HEK293 (cell line): ENCODE data around the gene C22orf42.

ENCODE experiments used
- AEBP2 ChIP-seq: fragments of 450-650 bp; formaldehyde crosslinking; IDR thresholded peaks from 2 replicates; pipeline ENCODE4 v1.5.1; 2016; ENCODE audit warnings: missing biosample characterization, missing genetic modification characterization, borderline replicate concordance
- BCL11A ChIP-seq: fragments of 450-650 bp; formaldehyde crosslinking; IDR thresholded peaks from 2 replicates; pipeline ENCODE4 v1.5.1; 2016; ENCODE audit warnings: low read depth, missing biosample characterization, missing genetic modification characterization
- EGR2 ChIP-seq: fragments of 450-650 bp; formaldehyde crosslinking; IDR thresholded peaks from 2 replicates; pipeline ENCODE4 v1.5.1; 2016; ENCODE audit warnings: low read depth, missing biosample characterization, missing genetic modification characterization
- GLIS1 ChIP-seq: fragments of 450-650 bp; formaldehyde crosslinking; IDR thresholded peaks from 2 replicates; pipeline ENCODE4 v1.5.1; 2016; ENCODE audit warnings: missing biosample characterization, missing genetic modification characterization
- KLF9 ChIP-seq: fragments of 450-650 bp; formaldehyde crosslinking; IDR thresholded peaks from 2 replicates; pipeline ENCODE4 v1.5.1; 2016; ENCODE audit warnings: missing biosample characterization, missing genetic modification characterization, low read depth
- MZF1 ChIP-seq: fragments of 450-650 bp; formaldehyde crosslinking; IDR thresholded peaks from 2 replicates; pipeline ENCODE4 v1.5.1; 2017; ENCODE audit warnings: missing biosample characterization, missing genetic modification characterization, borderline replicate concordance
- REPIN1 ChIP-seq: fragments of 450-650 bp; formaldehyde crosslinking; IDR thresholded peaks from 2 replicates; pipeline ENCODE4 v1.5.1; 2017; ENCODE audit warnings: missing biosample characterization, missing genetic modification characterization, low read depth
- SCRT2 ChIP-seq: fragments of 450-650 bp; formaldehyde crosslinking; IDR thresholded peaks from 2 replicates; pipeline ENCODE4 v1.5.1; 2016; ENCODE audit warnings: missing biosample characterization, missing genetic modification characterization
- SP2 ChIP-seq: fragments of 450-650 bp; formaldehyde crosslinking; IDR thresholded peaks from 2 replicates; pipeline ENCODE4 v1.5.1; 2016; ENCODE audit warnings: missing biosample characterization, missing genetic modification characterization
- ZBTB10 ChIP-seq: fragments of 450-650 bp; formaldehyde crosslinking; IDR thresholded peaks from 2 replicates; pipeline ENCODE4 v1.5.1; 2016; ENCODE audit warnings: missing biosample characterization, missing genetic modification characterization
- ZBTB26 ChIP-seq: fragments of 450-650 bp; formaldehyde crosslinking; optimal IDR thresholded peaks from 2 replicates; pipeline ENCODE3; 2016; ENCODE audit warnings: missing biosample characterization, mild to moderate bottlenecking, missing genetic modification characterization
- ZEB2 ChIP-seq: fragments of 450-650 bp; formaldehyde crosslinking; IDR thresholded peaks from 2 replicates; pipeline ENCODE4 v1.5.1; 2016; ENCODE audit warnings: missing biosample characterization, missing genetic modification characterization
- ZFHX2 ChIP-seq: fragments of 450-650 bp; formaldehyde crosslinking; conservative IDR thresholded peaks from 2 replicates; pipeline ENCODE4 v1.5.1; 2016; ENCODE audit warnings: missing biosample characterization, missing genetic modification characterization
- ZNF280D ChIP-seq: fragments of 450-650 bp; formaldehyde crosslinking; IDR thresholded peaks from 2 replicates; pipeline ENCODE4 v1.5.1; 2016; ENCODE audit warnings: missing biosample characterization, missing genetic modification characterization
- ZNF354C ChIP-seq: fragments of 450-650 bp; formaldehyde crosslinking; IDR thresholded peaks from 2 replicates; pipeline ENCODE4 v1.5.1; 2016; ENCODE audit warnings: missing biosample characterization, missing genetic modification characterization, low read depth, borderline replicate concordance
- ZNF518A ChIP-seq: fragments of 450-650 bp; formaldehyde crosslinking; conservative IDR thresholded peaks from 2 replicates; pipeline ENCODE4 v1.5.1; 2016; ENCODE audit warnings: low read depth, missing biosample characterization, missing genetic modification characterization
- ZNF549 ChIP-seq: fragments of 450-650 bp; IDR thresholded peaks from 2 replicates; pipeline ENCODE4 v1.5.1; 2018; ENCODE audit warnings: missing biosample characterization, missing genetic modification characterization, mild to moderate bottlenecking, inconsistent platforms, moderate library complexity
- ZNF596 ChIP-seq: fragments of 450-650 bp; IDR thresholded peaks from 2 replicates; pipeline ENCODE4 v1.5.0; 2018; ENCODE audit warnings: missing biosample characterization, mild to moderate bottlenecking, missing genetic modification characterization, moderate library complexity
- ZNF623 ChIP-seq: fragments of 450-650 bp; formaldehyde crosslinking; IDR thresholded peaks from 2 replicates; pipeline ENCODE4 v1.5.1; 2016; ENCODE audit warnings: missing biosample characterization, missing genetic modification characterization
- ZNF654 ChIP-seq: fragments of 450-650 bp; formaldehyde crosslinking; IDR thresholded peaks from 2 replicates; pipeline ENCODE4 v1.5.1; 2016; ENCODE audit warnings: low read depth, missing biosample characterization, missing genetic modification characterization
- ZNF768 ChIP-seq: fragments of 450-650 bp; formaldehyde crosslinking; IDR thresholded peaks from 2 replicates; pipeline ENCODE4 v1.5.1; 2018; ENCODE audit warnings: missing biosample characterization, mild to moderate bottlenecking, missing genetic modification characterization
- ZNF837 ChIP-seq: fragments of 450-650 bp; formaldehyde crosslinking; IDR thresholded peaks from 2 replicates; pipeline ENCODE4 v1.5.1; 2016; ENCODE audit warnings: missing biosample characterization, missing genetic modification characterization
- ZSCAN4 ChIP-seq: fragments of 450-650 bp; formaldehyde crosslinking; IDR thresholded peaks from 2 replicates; pipeline ENCODE4 v1.5.1; 2017; ENCODE audit warnings: missing biosample characterization, missing genetic modification characterization

C22orf42 gene

GRCh38 chr22:32202539-32203180 is 43.6 kb upstream of the C22orf42 start (continued):
- no peak for TF ChIP-seq ZNF518A (tag by site-specific recombination)
- TF ChIP-seq SP2 (tag by site-specific recombination), result peak; percentile 2; the same call in 1 of the 2 replicates
- TF ChIP-seq ZNF549 (tag by site-specific recombination), result no peak
- TF ChIP-seq KLF9 (tag by site-specific recombination), result 0 out of 2 replicates have a peak, but pooled peaks have one; percentile 37
- peak; percentile 10 for TF ChIP-seq ZBTB26
- no peak for TF ChIP-seq ZBTB10 (tag by site-specific recombination)
- no peak for TF ChIP-seq GLIS1 (tag by site-specific recombination)
- TF ChIP-seq ZSCAN4 (tag by site-specific recombination), result no peak
- no peak for TF ChIP-seq ZNF837
- TF ChIP-seq SCRT2 (tag by site-specific recombination), result no peak
- no peak for TF ChIP-seq ZNF354C (tag by site-specific recombination)
- peak; percentile 69 for TF ChIP-seq ZFHX2 (tag by site-specific recombination)
- no peak for TF ChIP-seq REPIN1 (tag by site-specific recombination)
- TF ChIP-seq ZNF596, result no peak
- peak; percentile 81 for TF ChIP-seq EGR2 (tag by site-specific recombination)
- TF ChIP-seq AEBP2 (tag by site-specific recombination), result no peak
- peak; percentile 47 for TF ChIP-seq ZNF654 (tag by site-specific recombination)
- no peak for TF ChIP-seq ZNF623
- TF ChIP-seq BCL11A, result no peak
- no peak for TF ChIP-seq ZEB2 (tag by site-specific recombination)
- TF ChIP-seq ZNF768, result no peak
- no peak for TF ChIP-seq MZF1 (tag by site-specific recombination)
- no peak for TF ChIP-seq ZNF280D (tag by site-specific recombination)
